ENCODE measurements around the gene TFCP2.

TFCP2 gene

DNA sequence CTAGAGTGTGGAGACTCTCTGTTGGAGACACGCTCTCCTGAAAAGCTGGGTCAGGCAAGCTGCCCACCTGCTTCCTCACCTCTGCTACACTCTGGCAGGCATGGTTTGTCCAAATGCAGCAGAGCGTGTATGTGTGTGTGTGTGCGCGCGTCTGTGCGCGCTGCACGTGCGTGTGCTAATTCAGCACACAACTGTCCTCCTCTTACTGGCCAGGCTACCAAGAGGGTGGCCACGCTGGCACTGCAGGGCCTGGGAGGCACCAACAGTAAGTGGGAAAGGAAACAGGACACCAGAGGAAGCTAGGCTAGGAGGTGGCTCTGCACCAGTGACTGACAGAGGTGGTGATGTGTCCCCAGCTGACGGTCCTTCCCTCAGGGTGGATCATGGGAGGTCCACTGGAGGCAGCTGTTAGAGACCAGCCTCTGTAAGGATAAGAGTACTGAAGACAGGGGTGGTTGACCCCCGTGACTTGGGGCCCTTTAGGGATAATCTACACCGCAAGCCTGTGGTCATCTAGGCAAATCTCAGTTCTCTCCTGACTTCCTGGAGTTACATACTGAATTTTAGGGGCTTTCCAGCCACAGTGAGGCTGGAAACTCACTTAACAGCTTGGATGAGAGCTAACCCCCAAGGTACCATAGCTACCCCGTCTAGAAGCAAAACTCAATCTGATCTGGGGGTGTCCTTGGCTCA is 15.6 kb upstream of the TFCP2 start:
- no peaks in the 10 kb centered on the region for H3K9me3 Mint-ChIP-seq
- no peaks in the 10 kb centered on the region for H3K36me3 Mint-ChIP-seq (ENCODE audit: low read depth)
- no peak overlapping the region for H3K4me3 Mint-ChIP-seq
- H3K27ac Mint-ChIP-seq = no peak overlapping the region
- intact Hi-C loops (cut with micrococcal nuclease) = no loop called here
- H3K4me1 Mint-ChIP-seq (ENCODE audit: low read depth) = peaks cover 14% of the 10 kb centered on the region
- peaks cover 1% of the 10 kb centered on the region for H3K27me3 Mint-ChIP-seq

DNA sequence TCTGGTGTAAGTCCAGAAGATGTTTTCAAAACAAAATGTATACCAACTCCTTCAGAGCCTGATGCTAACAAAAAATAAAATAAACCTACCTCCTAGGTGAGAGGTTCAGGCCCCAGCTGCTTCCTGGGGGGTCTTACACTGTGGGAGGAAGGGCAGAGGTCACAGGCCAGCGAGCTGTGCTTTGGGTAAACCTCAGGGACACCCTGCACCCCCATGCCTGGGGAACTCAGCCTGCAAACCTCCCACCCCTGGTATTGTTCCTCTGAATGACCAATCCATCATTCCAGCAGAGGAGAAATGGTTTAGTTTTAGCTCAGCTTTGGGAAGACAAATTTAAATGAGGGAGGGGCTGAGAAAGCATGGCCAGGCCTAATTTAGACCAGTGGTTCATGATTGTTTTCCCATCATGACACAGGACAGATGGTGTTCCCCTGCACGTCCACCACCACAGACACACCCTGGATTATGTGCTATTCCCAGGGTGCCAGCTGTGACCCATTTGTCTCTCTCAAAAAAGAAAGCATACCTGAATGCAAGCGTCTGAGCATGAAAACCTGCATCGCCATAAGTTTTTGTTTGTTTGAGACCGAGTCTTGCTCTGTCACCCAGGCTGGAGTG is 14.5 kb upstream of the TFCP2 start:
- H3K4me3 Mint-ChIP-seq = no peak overlapping the region
- H3K36me3 Mint-ChIP-seq (ENCODE audit: low read depth) = no peaks in the 10 kb centered on the region
- peaks cover 1% of the 10 kb centered on the region for H3K27me3 Mint-ChIP-seq
- H3K27ac Mint-ChIP-seq = peak overlapping the region; percentile 63
- H3K9me3 Mint-ChIP-seq = no peaks in the 10 kb centered on the region
- intact Hi-C loops (cut with micrococcal nuclease) = no loop called here
- peaks cover 14% of the 10 kb centered on the region for H3K4me1 Mint-ChIP-seq (ENCODE audit: low read depth)

DNA sequence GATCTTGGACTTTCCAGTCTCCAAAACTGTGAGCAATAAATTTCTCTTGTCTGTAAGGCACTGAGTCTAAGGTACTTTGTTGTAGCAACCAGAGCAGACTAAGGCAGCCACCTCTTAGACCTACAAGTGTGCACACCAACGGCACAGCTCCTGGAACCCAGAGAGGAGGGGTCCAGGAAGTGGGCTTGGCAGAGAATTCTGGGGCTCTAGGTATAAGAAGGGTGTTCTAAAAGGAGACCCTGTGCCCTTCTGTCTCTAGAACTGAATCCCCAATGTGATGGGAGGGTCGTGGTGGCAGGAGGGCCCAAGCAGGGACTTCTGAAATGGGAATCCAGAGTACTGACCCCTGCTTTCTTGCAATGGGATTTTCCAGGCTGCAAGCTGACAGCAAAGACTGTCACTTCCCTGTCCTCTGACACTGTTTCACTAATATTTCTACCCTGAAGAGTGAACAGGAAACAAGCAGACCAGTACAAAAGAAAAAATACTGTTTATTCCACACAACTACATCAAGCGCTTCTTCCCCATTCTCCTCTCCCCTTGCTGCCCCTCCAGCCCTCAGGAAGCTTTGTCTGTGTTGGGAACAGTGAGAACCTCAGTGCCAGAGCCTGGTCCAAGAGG is 13.6 kb upstream of the TFCP2 start:
- intact Hi-C loops (cut with micrococcal nuclease) = no loop called here
- no peaks in the 10 kb centered on the region for H3K9me3 Mint-ChIP-seq
- H3K4me1 Mint-ChIP-seq (ENCODE audit: low read depth) = peaks cover 14% of the 10 kb centered on the region

DNA sequence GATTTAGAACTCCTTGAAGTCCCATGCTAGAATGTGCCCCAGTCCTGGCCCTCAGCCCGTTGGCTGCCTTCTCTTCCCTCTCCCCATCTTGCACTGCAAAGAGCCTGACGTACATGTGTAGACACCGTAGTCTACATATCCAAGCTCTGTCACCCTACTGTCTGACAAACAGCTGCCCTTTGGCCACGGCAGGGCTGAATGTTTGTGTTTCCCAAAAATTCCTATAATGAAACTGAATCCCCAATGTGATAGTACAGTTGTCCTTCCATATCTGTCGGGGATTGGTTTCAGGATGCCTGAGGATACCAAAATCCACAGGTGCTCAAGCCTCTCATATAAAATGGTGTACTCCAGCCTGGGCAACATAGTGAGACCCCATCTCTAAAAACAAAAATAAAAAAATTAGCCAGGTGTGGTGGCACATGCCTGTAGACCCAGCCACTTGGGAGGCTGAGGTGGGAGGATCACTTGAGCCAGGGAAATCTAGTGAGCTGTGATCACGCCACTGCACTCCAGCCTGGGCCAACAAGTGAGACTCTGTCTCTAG is 12.3 kb upstream of the TFCP2 start:
- no peak overlapping the region for H3K27ac Mint-ChIP-seq
- intact Hi-C loops (cut with micrococcal nuclease) = no loop called here
- no peaks in the 10 kb centered on the region for H3K9me3 Mint-ChIP-seq
- H3K36me3 Mint-ChIP-seq (ENCODE audit: low read depth) = no peaks in the 10 kb centered on the region
- peaks cover 1% of the 10 kb centered on the region for H3K27me3 Mint-ChIP-seq
- H3K4me3 Mint-ChIP-seq = no peak overlapping the region
- peaks cover 14% of the 10 kb centered on the region for H3K4me1 Mint-ChIP-seq (ENCODE audit: low read depth)

More for the DNA sequence above, 13.6 kb upstream of the TFCP2 start:
- Mint-ChIP-seq H3K27ac (peak overlapping the region; percentile 63), H3K27me3 (peaks cover 1% of the 10 kb centered on the region), H3K4me3 (no peak overlapping the region), H3K36me3 (ENCODE audit: low read depth) (no peaks in the 10 kb centered on the region)

DNA sequence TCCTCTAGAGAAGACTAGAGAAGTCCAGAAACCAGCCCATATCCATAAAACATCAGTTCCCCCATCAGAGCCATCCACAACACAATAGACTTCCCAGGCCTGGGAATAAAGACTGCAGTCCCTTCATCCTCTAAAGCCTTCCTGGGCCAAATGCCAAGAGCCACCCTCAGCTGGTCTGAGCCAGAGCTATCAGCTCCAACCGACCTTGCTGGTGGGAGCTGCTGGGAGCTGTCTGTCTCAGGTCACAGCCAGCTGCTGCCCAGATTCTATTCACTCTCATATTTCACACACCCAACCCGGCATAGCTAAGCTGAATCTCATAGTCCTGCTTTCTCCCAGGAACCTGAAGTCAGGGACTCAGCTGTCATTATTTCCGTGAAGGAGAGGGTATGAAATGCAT is 10.9 kb upstream of the TFCP2 start:
- intact Hi-C loops (cut with micrococcal nuclease) = no loop called here
- Mint-ChIP-seq H3K4me1 (ENCODE audit: low read depth) (peaks cover 14% of the 10 kb centered on the region), H3K4me3 (no peak overlapping the region)

DNA sequence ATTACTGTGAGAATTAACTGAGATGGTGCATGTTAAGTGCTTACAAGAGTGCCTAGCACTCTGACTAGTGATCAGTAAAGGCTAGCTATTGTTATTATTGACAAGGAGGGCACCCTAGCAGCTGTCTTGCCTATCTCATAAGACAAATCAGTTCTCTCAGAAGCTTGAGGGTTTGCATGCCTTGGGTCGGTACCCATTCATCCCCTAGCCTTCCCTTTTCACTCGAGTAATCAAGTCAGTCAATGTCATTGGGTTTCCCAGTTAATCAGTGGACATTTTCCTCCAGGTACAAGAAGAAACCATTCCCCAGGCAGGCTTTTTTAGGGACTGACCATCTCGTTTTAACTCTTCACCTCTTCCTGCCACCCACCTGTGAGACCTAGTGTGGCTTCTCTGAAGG is 10.4 kb upstream of the TFCP2 start:
- H3K36me3 Mint-ChIP-seq (ENCODE audit: low read depth) = no peaks in the 10 kb centered on the region
- peaks cover 9% of the 10 kb centered on the region for H3K4me1 Mint-ChIP-seq (ENCODE audit: low read depth)
- H3K4me3 Mint-ChIP-seq = no peak overlapping the region
- no peaks in the 10 kb centered on the region for H3K9me3 Mint-ChIP-seq
- H3K27me3 Mint-ChIP-seq = peaks cover under 1% of the 10 kb centered on the region
- intact Hi-C loops (cut with micrococcal nuclease) = no loop called here
- no peak overlapping the region for H3K27ac Mint-ChIP-seq

More for the DNA sequence above, 10.9 kb upstream of the TFCP2 start:
- Mint-ChIP-seq H3K9me3 (no peaks in the 10 kb centered on the region), H3K27ac (no peak overlapping the region), H3K36me3 (ENCODE audit: low read depth) (no peaks in the 10 kb centered on the region), H3K27me3 (peaks cover 1% of the 10 kb centered on the region)

DNA sequence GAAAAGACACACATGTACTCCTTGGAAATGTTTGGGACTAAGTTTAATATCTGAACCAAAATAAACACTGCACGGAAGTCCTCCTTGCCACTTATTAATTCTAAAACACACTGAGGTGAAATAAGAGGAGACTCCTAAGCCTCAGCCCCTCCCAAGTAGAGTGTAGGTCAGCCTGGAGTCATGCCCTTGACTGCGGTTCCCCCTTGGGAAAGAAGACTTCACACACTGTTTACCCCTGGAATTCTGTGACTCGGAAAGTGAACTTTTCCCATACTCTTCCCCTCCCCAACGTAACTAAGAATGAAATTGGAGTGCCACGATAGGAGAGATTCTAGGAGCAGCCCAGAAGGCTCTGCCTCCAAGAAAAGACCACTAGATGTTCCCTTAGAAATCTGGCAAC is 8.6 kb upstream of the TFCP2 start:
- Mint-ChIP-seq H3K4me1 (ENCODE audit: low read depth) (peaks cover 2% of the 10 kb centered on the region), H3K27ac (no peak overlapping the region), H3K27me3 (no peaks in the 10 kb centered on the region), H3K36me3 (ENCODE audit: low read depth) (no peaks in the 10 kb centered on the region), H3K9me3 (no peaks in the 10 kb centered on the region), H3K4me3 (no peak overlapping the region)
- intact Hi-C loops (cut with micrococcal nuclease) = no loop called here

DNA sequence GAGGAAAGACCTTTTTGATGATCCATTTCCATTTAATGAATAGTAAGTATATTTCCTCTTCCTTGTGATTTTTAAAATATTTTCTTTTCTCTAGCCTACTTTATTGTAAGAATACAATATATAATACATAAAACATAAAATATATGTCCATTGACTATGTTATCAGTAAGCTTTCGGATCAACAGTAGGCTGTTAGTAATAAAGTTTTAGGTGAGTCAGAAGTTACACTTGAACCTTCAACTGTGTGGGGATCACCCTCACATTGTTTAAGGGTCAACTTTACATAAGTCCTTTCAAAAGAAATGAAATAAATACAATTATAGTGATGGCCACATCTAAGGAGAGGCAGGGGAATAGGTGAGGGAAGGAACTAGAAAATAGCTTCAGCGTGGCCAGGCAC is 5.0 kb upstream of the TFCP2 start:
- Mint-ChIP-seq H3K4me1 (ENCODE audit: low read depth) (no peaks in the 10 kb centered on the region), H3K4me3 (no peak overlapping the region)

DNA sequence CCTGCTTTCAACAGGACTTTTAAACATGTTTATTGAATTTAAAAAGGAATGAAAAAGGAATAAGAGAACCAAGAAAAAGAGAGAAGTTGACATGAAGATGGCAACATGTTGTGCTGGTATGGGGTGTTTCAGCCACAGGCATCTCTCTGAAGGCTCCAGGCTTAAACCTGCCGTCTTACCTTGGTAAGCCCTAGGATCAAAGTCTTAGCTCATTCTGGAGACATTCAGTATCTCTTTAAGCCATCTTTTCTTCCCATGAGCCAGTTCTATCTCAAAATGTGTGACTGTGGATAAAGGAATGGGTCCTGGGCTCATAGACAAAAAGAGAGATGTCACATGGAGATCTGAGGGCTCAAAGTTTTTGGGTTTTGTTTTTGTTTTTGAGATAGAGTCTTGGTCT is 1.6 kb upstream of the TFCP2 start:
- no peak overlapping the region for H3K4me3 Mint-ChIP-seq
- peaks cover 11% of the 10 kb centered on the region for H3K4me1 Mint-ChIP-seq (ENCODE audit: low read depth)
- no peak overlapping the region for H3K27ac Mint-ChIP-seq
- no peaks in the 10 kb centered on the region for H3K36me3 Mint-ChIP-seq (ENCODE audit: low read depth)
- H3K27me3 Mint-ChIP-seq = no peaks in the 10 kb centered on the region
- H3K9me3 Mint-ChIP-seq = no peaks in the 10 kb centered on the region
- intact Hi-C loops (cut with micrococcal nuclease) = loop anchor here (5.0 kb wide), 1 partner anchor 43 kb away; the partner anchor contains the start of gene POU6F1

More for the DNA sequence above, 5.0 kb upstream of the TFCP2 start:
- no peaks in the 10 kb centered on the region for H3K36me3 Mint-ChIP-seq (ENCODE audit: low read depth)
- no peak overlapping the region for H3K27ac Mint-ChIP-seq
- H3K9me3 Mint-ChIP-seq = no peaks in the 10 kb centered on the region
- no peaks in the 10 kb centered on the region for H3K27me3 Mint-ChIP-seq
- intact Hi-C loops (cut with micrococcal nuclease) = no loop called here

DNA sequence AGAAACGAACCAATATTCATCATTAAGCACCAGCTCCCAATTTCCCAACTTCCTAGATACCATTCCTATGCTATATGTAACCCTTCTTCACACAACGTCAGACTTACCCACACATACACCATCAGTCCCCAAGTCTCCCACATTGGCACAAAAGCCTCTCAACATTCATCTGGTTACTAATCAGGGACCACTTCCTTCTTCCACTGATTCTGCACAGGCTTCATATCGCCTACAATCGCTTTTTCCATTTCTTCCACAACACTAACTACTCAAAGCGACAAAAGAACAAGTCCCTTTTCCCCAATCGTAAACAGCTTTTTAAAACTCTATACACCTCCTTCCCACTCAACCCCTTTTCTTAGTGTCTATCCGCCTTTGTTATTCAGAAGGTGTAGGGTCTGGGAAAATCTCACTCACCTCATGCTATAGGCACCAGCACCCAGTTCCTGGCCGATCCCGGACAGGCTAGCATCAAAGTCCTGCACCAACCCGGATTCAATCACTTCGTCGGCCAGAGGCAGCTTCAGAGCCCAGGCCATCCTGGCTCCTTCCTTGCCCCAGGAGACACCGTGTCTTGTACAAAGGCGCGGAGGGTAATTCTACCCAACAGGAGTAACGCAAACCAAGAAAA is 936 bp downstream of the TFCP2 start:
- Mint-ChIP-seq H3K4me3 (no peak overlapping the region), H3K9me3 (no peaks in the 10 kb centered on the region), H3K4me1 (ENCODE audit: low read depth) (peaks cover 21% of the 10 kb centered on the region), H3K27ac (no peak overlapping the region), H3K27me3 (no peaks in the 10 kb centered on the region), H3K36me3 (ENCODE audit: low read depth) (peaks cover 7% of the 10 kb centered on the region)
- intact Hi-C loops (cut with micrococcal nuclease) = loop anchor here (5.0 kb wide), 1 partner anchor 45 kb away; the partner anchor contains the start of gene POU6F1

DNA sequence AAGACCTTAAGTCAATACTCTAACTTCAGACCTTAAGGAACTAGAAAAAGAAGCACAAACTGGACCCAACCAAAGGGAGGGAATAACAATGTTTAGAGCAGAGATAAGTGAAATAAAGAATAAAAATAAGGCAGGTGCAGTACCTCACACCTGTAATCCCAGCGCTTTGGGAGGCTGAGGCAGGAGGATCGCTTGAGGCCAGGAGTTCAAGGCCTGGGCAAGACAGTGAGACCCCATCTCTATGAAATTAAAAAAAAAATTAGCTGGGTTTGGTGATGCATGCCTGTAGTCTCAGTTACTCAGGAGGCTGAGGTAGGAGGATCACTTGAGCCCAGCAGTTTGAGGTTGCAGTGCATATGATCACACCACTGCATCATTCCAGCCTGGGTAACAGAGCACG is 9.1 kb downstream of the TFCP2 start:
- intact Hi-C loops (cut with micrococcal nuclease) = no loop called here
- Mint-ChIP-seq H3K27ac (peak overlapping the region; percentile 13), H3K27me3 (no peaks in the 10 kb centered on the region), H3K4me1 (ENCODE audit: low read depth) (peaks cover 36% of the 10 kb centered on the region), H3K4me3 (no peak overlapping the region), H3K9me3 (no peaks in the 10 kb centered on the region), H3K36me3 (ENCODE audit: low read depth) (peaks cover 77% of the 10 kb centered on the region)

DNA sequence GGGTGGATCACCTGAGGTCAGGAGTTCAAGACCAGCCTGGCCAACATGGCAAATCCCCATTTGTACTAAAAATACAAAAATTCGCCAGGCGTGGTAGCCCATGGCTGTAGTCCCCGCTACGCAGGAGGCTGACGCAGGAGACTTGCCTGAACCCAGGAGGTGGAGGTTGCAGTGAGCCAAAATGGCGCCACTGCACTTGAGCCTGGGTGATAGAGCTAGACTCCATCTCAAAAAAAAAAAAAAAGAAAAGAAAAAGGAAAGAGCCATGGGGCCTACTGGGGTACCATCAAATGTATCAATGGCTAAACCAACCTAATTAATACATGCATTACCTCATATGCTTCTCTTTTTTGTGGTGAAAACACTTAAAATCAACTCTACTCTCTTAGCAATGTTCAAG is 10.7 kb downstream of the TFCP2 start:
- intact Hi-C loops (cut with micrococcal nuclease) = no loop called here
- Mint-ChIP-seq H3K36me3 (ENCODE audit: low read depth) (peaks cover 82% of the 10 kb centered on the region), H3K4me3 (no peak overlapping the region), H3K27me3 (no peaks in the 10 kb centered on the region), H3K27ac (no peak overlapping the region), H3K9me3 (no peaks in the 10 kb centered on the region), H3K4me1 (ENCODE audit: low read depth) (peaks cover 30% of the 10 kb centered on the region)

DNA sequence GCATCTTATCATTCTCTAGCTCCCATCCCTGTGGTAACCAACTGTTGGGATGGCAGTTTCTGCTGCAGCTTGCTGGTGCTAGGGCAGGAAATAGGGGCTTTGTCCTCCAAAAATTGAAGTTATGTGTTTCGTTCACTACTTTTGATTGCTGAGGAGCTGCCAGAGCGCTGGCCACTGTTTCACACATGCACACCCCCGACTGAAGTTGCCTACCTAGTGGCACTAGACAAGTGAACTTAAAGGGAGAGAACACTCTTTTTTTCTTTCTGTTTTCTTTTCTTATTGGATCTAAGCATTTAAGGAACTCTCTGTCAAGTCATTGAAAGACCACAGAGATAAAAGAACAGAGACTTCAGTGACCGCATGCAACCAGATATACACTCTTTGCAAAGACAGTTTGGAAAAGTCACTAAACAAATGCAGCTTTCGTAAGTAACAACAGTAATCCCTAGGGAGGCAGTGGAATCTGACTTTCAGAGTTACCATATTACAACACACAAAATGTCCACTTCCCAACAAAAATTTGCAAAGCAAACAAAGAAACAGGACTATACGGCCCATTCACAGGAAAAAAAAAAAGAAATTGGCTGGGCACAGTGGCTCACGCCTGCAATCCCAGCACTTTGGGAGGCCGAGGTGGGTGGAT is 12.0 kb downstream of the TFCP2 start:
- peaks cover 23% of the 10 kb centered on the region for H3K4me1 Mint-ChIP-seq (ENCODE audit: low read depth)
- H3K27me3 Mint-ChIP-seq = no peaks in the 10 kb centered on the region
- H3K36me3 Mint-ChIP-seq (ENCODE audit: low read depth) = peaks cover 79% of the 10 kb centered on the region
- no peak overlapping the region for H3K27ac Mint-ChIP-seq
- H3K9me3 Mint-ChIP-seq = no peaks in the 10 kb centered on the region
- no peak overlapping the region for H3K4me3 Mint-ChIP-seq
- intact Hi-C loops (cut with micrococcal nuclease) = no loop called here
